IMR-90 (cell line): ENCODE data around the gene MINK1. TPM values are rescaled to one million over a fixed set of nuclear protein-coding genes. Genes with fewer than 3 reads are reported as not detected.

Experiments
- ATAC-seq: fragments of 200-7000 bp; cut with Tn5 transposase; 2 replicates; pipeline ENCODE4 v1.9.1; 2020; ENCODE audit warnings: low read depth, mild to moderate bottlenecking, moderate library complexity
- BruUV-seq: library from RNA; stranded (reverse); fragments of 400-500 nt; replicated peaks from 2 replicates; lab custom pipeline; 2021; lab: Mats Ljungman, UMichigan
- CTCF ChIA-PET: fragments of 300-600 bp; formaldehyde crosslinking; extraction: SDS; loops from one replicate; lab custom pipeline; 2021; ENCODE audit warnings: antibody characterized with exemption; lab: Yijun Ruan, JAX
- POLR2A ChIA-PET: fragments of 300-600 bp; sonication (Branson Sonifier 250); formaldehyde crosslinking; loops from one replicate; lab custom pipeline; 2022; ENCODE audit warnings: antibody characterized with exemption; ENCODE audit not compliant: unreplicated experiment; lab: Charles Lee
- DNase-seq: peaks from one replicate; pipeline ENCODE4 v3.0.0; 2013
- H2AFZ ChIP-seq: replicated peaks from 2 replicates; pipeline ENCODE3; 2013; ENCODE audit warnings: low read length, mild to moderate bottlenecking; ENCODE audit not compliant: poor library complexity
- H2AK5ac ChIP-seq: 2 replicates; pipeline ENCODE4 v1.6.1; 2013; ENCODE audit warnings: low read depth, low read length, inconsistent platforms
- H2AK9ac ChIP-seq: replicated peaks from 2 replicates; pipeline ENCODE3; 2013; ENCODE audit warnings: mild to moderate bottlenecking, low read depth, low read length, moderate library complexity; ENCODE audit not compliant: poor library complexity
- H2BK120ac ChIP-seq: 2 replicates; pipeline ENCODE4 v1.6.1; 2013; ENCODE audit warnings: low read depth, low read length, inconsistent platforms
- H2BK15ac ChIP-seq: 3 replicates; pipeline ENCODE4 v1.6.1; 2013; ENCODE audit warnings: low read depth, low read length, inconsistent platforms
- H2BK20ac ChIP-seq: 2 replicates; pipeline ENCODE4 v1.6.1; 2013; ENCODE audit warnings: low read depth, mild to moderate bottlenecking, inconsistent platforms, low read length, moderate library complexity
- H2BK5ac ChIP-seq: 2 replicates; pipeline ENCODE4 v1.6.1; 2013; ENCODE audit warnings: mild to moderate bottlenecking, low read depth, low read length, inconsistent platforms; ENCODE audit not compliant: poor library complexity, severe bottlenecking
- H3K14ac ChIP-seq: replicated peaks from 2 replicates; pipeline ENCODE4 v1.6.1; 2013; ENCODE audit warnings: low read depth, low read length, inconsistent platforms
- H3K18ac ChIP-seq: 2 replicates; pipeline ENCODE4 v1.6.1; 2013; ENCODE audit warnings: low read depth, low read length, control low read depth
- H3K23ac ChIP-seq: 2 replicates; pipeline ENCODE4 v1.6.1; 2013; ENCODE audit warnings: low read depth, low read length, inconsistent platforms
- H3K27ac ChIP-seq: 2 replicates; pipeline ENCODE4 v1.5.1; 2013; ENCODE audit warnings: mild to moderate bottlenecking, control low read depth, low read length; ENCODE audit not compliant: insufficient read depth
- H3K27me3 ChIP-seq: 2 replicates; pipeline ENCODE4 v1.6.1; 2013; ENCODE audit warnings: low read length; ENCODE audit not compliant: control insufficient read depth, insufficient read depth
- H3K36me3 ChIP-seq: 2 replicates; pipeline ENCODE4 v1.6.1; 2013; ENCODE audit warnings: low read length, mixed read lengths; ENCODE audit not compliant: control insufficient read depth, insufficient read depth
- H3K4ac ChIP-seq: 2 replicates; pipeline ENCODE4 v1.6.1; 2013; ENCODE audit warnings: low read depth, low read length, inconsistent platforms
- H3K4me1 ChIP-seq: 2 replicates; pipeline ENCODE4 v1.6.1; 2013; ENCODE audit warnings: low read length, mixed read lengths; ENCODE audit not compliant: control insufficient read depth, insufficient read depth
- H3K4me2 ChIP-seq: 2 replicates; pipeline ENCODE4 v1.6.1; 2013; ENCODE audit warnings: low read depth, mild to moderate bottlenecking, control low read depth, low read length, moderate library complexity
- H3K4me3 ChIP-seq: 2 replicates; pipeline ENCODE4 v1.5.1; 2013; ENCODE audit warnings: low read depth, mild to moderate bottlenecking, control low read depth, low read length, moderate library complexity; ENCODE audit not compliant: insufficient read depth
- H3K56ac ChIP-seq: 2 replicates; pipeline ENCODE4 v1.6.1; 2013; ENCODE audit warnings: low read length, inconsistent platforms; ENCODE audit not compliant: insufficient read depth; ENCODE audit errors: extremely low read depth
- H3K79me1 ChIP-seq, 2 experiments: 2 replicates each; pipeline ENCODE4 v1.6.1; 2013; ENCODE audit warnings: low read length in 2 of 2, inconsistent platforms in 1 of 2, low read depth in 1 of 2
- H3K9ac ChIP-seq: 2 replicates; pipeline ENCODE4 v1.6.1; 2013; ENCODE audit warnings: low read depth, low read length, control low read depth
- H3K9me1 ChIP-seq: 2 replicates; pipeline ENCODE4 v1.6.1; 2013; ENCODE audit warnings: low read length, inconsistent platforms; ENCODE audit not compliant: insufficient read depth
- H3K9me3 ChIP-seq: 2 replicates; pipeline ENCODE4 v1.6.1; 2013; ENCODE audit warnings: low read length; ENCODE audit not compliant: control insufficient read depth, insufficient read depth
- H4K20me1 ChIP-seq: 2 replicates; pipeline ENCODE4 v1.6.1; 2013; ENCODE audit warnings: low read length, inconsistent platforms; ENCODE audit not compliant: insufficient read depth
- H4K5ac ChIP-seq: 2 replicates; pipeline ENCODE4 v1.6.1; 2013; ENCODE audit warnings: mild to moderate bottlenecking, low read depth, low read length, control low read depth
- H4K8ac ChIP-seq, 2 experiments: 2 replicates each; pipeline ENCODE4 v1.6.1; 2013; ENCODE audit warnings: low read depth in 2 of 2, low read length in 2 of 2, control low read depth in 1 of 2, inconsistent platforms in 1 of 2
- H4K91ac ChIP-seq: 2 replicates; pipeline ENCODE4 v1.6.1; 2013; ENCODE audit warnings: low read depth, low read length, inconsistent platforms; ENCODE audit not compliant: insufficient read depth
- CEBPB ChIP-seq: IDR thresholded peaks from 2 replicates; pipeline ENCODE4 v1.6.1; 2012; ENCODE audit warnings: low read depth, low read length, improper control_type of control experiment
- CHD1 ChIP-seq: IDR thresholded peaks from 2 replicates; pipeline ENCODE4 v1.6.1; 2012; ENCODE audit warnings: low read depth, low read length, improper control_type of control experiment
- MXI1 ChIP-seq: IDR thresholded peaks from 2 replicates; pipeline ENCODE4 v1.6.1; 2012; ENCODE audit warnings: low read depth, mild to moderate bottlenecking, low read length, moderate library complexity, borderline replicate concordance
- POLR2A ChIP-seq: IDR thresholded peaks from 2 replicates; pipeline ENCODE4 v1.6.1; 2012; ENCODE audit warnings: mild to moderate bottlenecking, low read depth, low read length
- RCOR1 ChIP-seq: IDR thresholded peaks from 2 replicates; pipeline ENCODE4 v1.6.1; 2012; ENCODE audit warnings: mild to moderate bottlenecking, low read length, improper control_type of control experiment; ENCODE audit not compliant: insufficient replicate concordance
- WGBS, 2 experiments: methylation state at CpG; one replicate each; pipeline versions ENCODE4 v1.1.5 to v1.1.7; 2013; ENCODE audit warnings: missing lambda C conversion rate in 2 of 2; ENCODE audit not compliant: insufficient read length in 1 of 2; ENCODE audit errors: extremely low coverage in 2 of 2; 5-methylcytosine and 5-hydroxymethylcytosine counted together
- dilution Hi-C: fragments of 300-500 bp; cut with HindIII; formaldehyde crosslinking; loops from one replicate; pipeline ENCODE4 v1.14.3; 2018; ENCODE audit warnings: low sequenced_read_pairs; ENCODE audit not compliant: unreplicated experiment
- in situ Hi-C: fragments of 300-500 bp; cut with MboI; formaldehyde crosslinking; loops from 3 replicates; pipeline ENCODE4 v1.14.3; 2019; ENCODE audit warnings: low sequenced_read_pairs, inconsistent platforms, mixed read lengths
- intact Hi-C: fragments of 100-400 bp; cut with micrococcal nuclease; formaldehyde crosslinking; loops from 2 replicates; pipeline ENCODE4 v1.10.0; 2022
- polyA plus RNA-seq, 3 experiments: library from polyadenylated mRNA; depleted of rRNA; stranded (reverse); fragments of >200 nt; gene quantifications; 2 replicates each; pipeline ENCODE4 v1.2.3, GENCODE V29; 2012; ENCODE audit warnings: low replicate concordance in 1 of 3
- total RNA-seq: library from RNA; depleted of rRNA; stranded (reverse); fragments of >200 nt; gene quantifications from 2 replicates; pipeline ENCODE4 v1.2.3, GENCODE V29; 2012
- TF ChIP-seq, protein P1 (sequence below): fragments of 150-350 bp; IDR thresholded peaks from 2 replicates; pipeline ENCODE4 v1.6.1; 2017; ENCODE audit warnings: mild to moderate bottlenecking, antibody characterized with exemption, low read length, low read depth

MINK1 gene
- total and polyA plus RNA-seq, 2 of the 4 experiments (the other 2 are of a cell fraction), result 12.2 to 40.9 TPM

DNA sequence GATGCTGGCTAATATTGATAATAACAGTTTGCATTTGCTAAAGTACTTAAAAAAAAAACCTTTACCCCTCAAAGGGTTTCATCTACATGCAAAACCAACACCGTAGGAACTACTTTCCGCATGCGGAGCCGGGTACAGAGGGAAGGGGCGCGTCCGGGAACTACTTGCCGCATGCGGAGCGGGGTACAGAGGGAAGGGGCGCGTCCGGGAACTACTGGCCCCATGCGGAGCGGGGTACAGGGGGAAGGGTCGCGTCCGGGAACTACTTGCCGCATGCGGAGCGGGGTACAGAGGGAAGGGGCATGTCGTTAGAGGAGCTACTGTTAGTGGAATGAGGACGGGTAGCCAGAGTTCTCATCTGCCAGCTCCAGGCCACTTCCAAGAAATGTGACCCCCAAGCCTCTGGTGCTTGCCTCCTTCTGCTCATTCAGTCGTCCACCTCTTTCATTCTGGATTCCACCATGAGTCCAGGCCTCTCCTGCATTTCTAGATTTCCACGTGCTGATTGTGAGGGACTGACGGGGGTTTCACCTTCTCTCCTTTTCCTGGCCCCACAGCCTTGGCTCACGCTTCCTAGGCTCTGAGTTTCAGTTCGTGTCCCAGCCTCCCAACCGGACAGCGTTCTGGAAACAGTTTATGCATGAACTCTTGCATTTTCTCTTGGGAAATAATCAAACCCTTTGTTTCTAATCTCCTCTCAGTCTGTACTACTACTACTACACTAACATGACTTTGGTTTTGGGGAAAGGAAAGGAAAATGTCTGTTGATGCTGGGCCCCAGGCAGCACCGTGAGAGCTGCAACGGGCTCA is 26.9 kb downstream of the MINK1 start:
- Histone ChIP-seq H4K8ac (no peak overlapping the region), H3K9me1 (peaks cover 19% of the 10 kb centered on the region; the same call in 1 of the 2 replicates), H3K4me2 (no peak overlapping the region), H3K14ac (no peak overlapping the region), H3K18ac (no peak overlapping the region), H3K27me3 (no peaks in the 10 kb centered on the region), H3K27ac (no peak overlapping the region), H3K9me3 (no peaks in the 10 kb centered on the region), H3K4me3 (no peak overlapping the region), H3K23ac (no peak overlapping the region), H3K36me3 (peaks cover 3% of the 10 kb centered on the region; the same call in 1 of the 2 replicates), H3K56ac (no peak overlapping the region), H4K20me1 (peaks cover 29% of the 10 kb centered on the region), H2BK20ac (no peak overlapping the region), H2BK120ac (no peak overlapping the region), H4K5ac (no peak overlapping the region), H3K4ac (no peak overlapping the region), H2AFZ (no peak overlapping the region), H3K4me1 (peaks cover 10% of the 10 kb centered on the region; the same call in 1 of the 2 replicates), H2BK5ac (no peak overlapping the region), H2AK5ac (no peak overlapping the region), H2BK15ac (no peak overlapping the region), H2AK9ac (no peak overlapping the region), H3K79me1 (peaks cover 10 to 64% of the 10 kb centered on the region in 2 experiments), H3K9ac (no peak overlapping the region), H4K91ac (no peak overlapping the region)
- in situ Hi-C loops (no loop called here), dilution Hi-C loops (no loop called here), intact Hi-C loops (no loop called here)
- POLR2A ChIA-PET, result no interaction called here
- TF ChIP-seq POLR2A, result no peak
- no peak for TF ChIP-seq CHD1
- TF ChIP-seq, protein P1, sequence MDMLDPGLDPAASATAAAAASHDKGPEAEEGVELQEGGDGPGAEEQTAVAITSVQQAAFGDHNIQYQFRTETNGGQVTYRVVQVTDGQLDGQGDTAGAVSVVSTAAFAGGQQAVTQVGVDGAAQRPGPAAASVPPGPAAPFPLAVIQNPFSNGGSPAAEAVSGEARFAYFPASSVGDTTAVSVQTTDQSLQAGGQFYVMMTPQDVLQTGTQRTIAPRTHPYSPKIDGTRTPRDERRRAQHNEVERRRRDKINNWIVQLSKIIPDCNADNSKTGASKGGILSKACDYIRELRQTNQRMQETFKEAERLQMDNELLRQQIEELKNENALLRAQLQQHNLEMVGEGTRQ, result no peak
- TF ChIP-seq RCOR1, result no peak
- TF ChIP-seq CEBPB, result no peak
- TF ChIP-seq MXI1, result no peak
- CTCF ChIA-PET, result interaction anchor here (0.8 kb wide), 1 partner anchor 602 kb away, joined by 3 read pairs; no protein-coding TSS in a partner anchor
- WGBS, 2 experiments, result 88% methylated on average over 16 of the region's 32 CpGs; no CpG with 5 or more reads in 1 of the 2 experiments
- no peak for DNase-seq
- no TSS peak for BruUV-seq
- no peak for ATAC-seq
